NCI-H1105 treated with DMSO at 0.1 percent for 48 hours (cell line): ENCODE measurements around the gene SORCS2.

Experiments
- DNase-seq: peaks from one replicate; lab custom pipeline; 2025; lab: John Stamatoyannopoulos, UW

The SORCS2 gene

DNA sequence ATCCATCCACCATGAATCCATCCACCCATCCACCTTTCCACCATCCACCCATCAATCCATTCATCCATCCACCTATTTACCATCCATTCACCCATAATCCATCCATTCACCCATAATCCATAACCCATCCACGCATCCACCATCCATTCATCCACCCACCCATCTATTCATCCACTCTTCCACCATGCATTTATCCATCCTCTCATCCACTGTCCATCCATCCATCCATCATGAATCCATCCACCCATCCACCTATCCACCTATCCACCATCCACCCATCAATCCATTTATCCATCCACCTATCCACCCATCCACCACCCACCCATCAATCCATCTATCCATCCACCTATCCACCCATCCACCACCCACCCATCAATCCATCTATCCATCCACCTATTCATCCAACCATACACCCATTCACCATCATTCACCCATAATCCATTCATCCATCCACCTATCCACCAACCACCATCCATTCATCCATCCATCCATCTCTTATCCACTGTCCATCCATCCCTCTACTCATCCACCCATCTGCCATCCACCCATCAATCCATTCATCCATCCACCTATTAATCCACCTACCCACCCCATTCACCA is 422.1 kb downstream of the SORCS2 start:
- DNase-seq, result no peak

DNA sequence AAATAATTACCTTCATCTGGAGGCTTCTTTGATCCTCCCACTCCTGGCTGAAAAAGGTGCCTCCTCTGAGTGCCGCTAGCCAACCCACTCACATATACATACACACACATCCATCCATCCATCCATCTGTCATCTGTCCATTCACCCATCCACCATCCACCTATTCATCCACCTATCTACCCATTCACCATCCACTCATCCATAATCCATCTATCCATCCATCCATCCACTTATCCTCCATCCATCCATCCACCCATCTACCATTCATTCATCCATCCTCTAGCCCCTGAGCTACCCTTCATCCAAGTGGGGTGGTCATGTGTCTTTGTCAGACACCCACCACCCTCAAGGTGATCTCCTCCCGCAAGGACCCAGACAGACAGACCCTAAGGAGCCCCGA is 423.9 kb downstream of the SORCS2 start:
- DNase-seq, result no peak

DNA sequence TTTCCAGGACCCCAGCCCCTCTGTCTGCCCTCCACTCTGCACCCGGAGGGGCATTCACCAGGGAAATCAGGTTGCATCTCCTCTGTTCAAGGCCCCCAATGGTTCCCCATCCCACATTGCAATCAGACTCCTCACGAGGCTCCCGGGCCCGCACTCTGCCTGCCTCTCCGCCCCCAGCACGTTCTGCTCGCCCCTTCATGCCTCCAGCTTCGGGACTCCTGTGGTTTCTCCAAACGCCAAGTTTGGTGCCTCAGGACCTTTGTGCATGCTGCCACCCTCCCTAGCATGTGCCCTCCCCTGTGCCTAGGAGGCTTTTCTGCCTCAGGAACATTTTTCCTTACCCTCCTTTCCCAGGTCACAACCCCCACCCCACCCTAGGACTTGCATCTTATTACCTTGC is 426.0 kb downstream of the SORCS2 start:
- DNase-seq, result no peak

DNA sequence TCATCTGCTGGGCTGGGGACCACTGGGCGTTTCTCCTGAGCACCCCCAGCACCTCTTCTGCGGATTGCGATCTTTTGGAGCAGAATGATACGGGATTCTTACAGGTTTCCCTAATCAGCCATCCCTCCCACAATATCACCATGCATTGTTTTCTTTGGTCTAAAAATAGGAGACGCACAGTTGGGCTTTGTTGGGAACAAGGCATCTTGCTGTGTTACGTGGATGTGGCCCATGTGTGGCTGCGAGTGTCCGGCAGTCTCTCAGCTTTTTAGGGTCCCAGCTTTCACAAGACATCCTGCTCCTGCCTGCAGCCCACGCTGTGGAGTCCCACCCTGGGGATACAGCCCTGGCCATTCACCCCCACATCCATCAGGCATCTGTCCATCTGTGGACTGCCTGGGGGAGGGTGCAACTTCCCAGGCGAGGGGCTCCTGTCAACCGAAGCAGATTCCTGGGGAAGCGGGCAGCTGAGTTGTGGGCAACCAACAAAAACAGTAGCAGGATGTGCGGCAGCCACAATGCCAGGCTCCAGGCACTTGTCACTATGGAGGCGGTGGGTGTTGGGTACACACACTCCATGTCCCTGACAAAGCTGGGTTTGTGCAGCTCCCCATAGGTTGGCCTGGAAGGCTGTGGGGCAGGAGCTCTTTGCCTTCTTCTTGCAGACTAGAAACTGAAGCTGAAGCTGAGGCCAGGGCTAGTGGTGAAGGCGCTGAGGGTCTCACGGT is 427.9 kb downstream of the SORCS2 start:
- DNase-seq, result no peak

DNA sequence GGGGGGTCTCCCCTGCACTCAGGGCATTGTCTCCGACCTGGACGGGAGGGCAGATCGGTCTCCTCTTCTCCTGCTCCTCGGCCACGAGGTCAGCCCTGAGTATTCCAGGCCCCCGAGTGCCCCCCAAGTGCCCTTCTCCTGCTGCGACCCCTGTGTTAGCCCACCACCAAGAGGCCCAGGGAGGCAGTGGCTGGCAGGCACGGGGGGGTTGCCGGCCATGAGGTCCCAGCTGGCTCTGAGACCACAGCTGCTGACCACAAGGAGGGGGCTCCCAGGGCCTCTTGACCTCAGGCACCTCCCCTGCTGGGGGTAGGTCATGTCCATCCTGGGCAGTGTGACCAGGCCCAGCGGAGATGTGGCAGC is 428.5 kb downstream of the SORCS2 start:
- no peak for DNase-seq

DNA sequence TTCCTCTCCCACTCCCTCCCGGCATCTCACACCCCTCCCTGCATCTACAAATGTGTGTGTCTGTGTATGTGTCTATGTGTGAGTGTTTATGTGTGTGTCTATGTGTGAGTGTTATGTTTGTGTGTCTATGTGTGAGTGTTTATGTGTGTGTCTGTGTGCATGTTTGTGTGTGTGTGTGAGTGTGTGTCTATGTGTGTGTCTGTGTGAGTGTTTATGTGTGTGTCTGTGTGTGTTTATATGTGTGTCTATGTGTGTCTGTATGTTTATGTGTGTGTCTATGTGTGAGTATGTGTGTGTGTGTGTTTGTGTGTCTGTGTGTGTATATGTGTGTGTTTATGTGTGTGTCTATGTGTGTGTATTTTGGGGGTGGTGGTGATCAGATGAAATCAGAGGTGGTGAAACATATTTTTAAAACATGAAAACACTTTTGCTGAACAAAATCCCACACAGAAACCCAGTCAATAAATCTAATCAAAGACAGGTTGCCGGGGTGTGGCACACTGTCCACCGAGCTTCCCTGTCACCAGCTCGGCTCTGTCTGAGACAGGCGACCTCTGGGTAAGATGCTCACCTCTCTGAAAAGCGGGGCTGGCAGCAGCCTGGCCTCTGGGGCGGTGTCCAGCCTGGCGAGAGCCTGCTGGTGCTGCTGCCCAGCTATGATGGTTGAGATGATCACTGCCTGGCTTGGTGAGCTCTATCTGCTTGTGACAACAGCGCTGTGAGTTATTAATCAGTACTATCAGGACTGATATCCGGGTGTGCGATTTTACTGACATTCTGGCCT is 429.1 kb downstream of the SORCS2 start:
- DNase-seq, result no peak

DNA sequence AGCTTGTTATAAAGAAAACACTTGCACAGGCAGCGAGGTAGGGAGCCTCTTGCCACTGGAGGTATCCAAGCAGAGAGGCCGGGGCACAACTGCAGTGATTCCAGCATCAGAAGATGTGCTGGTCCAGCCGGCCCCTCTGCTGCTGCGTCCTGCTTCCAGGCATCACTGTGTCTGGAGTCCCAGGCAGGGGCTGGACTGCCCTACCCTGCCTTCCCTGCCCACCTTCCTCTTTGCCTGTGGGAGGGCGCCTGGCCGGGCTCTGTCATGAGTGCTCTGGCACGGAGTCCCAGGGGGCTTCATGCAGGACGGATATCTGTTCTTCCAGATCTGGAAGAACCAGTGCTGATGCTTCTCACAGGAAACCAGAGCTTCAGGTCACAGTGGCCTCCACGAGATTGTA is 430.0 kb downstream of the SORCS2 start:
- no peak for DNase-seq

DNA sequence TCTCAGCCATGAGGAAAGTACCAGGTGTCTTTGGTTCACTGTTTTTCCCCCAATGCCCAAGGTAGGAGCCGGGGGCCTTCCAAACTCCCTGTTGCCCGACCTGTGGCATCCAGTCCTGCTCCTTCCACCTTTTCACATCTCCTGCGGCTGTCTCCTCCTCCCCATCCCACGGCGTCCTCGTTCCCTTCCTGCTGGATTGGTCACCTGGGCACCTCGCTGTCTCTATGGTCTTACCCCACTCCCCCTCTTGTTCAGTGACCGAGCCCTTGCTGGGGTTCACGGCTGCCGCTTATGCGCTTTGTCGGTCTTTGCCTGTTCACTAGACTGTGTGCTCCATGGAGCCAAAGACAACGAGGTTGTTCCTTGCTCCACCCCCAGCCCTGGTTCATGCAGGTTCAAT is 431.1 kb downstream of the SORCS2 start:
- no peak for DNase-seq

DNA sequence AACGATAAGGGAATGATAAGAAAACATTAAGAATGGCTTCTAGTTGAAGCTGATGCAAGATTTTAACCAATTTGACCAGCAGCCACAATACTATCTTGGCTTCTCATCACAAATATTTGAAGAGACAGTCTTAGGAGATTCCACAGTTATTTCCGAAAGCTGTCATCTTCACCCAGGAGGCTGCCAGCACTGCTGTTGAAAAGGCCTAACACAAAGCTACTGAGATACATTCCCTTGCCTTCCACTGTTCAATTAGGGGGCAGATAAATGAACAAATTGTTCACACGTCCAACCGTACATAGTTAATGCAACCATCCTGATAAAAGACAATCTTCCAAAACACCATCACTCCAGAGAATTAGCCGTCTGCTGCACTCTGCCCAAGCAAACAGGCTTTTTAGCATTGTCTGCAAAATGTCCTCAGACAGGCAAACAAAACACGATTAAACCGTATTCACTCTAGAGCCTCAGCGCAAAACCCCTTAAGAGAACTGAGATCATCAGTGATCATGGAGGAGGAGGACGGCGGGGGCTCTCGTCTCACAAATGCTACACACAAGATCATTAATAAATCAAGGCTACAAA is 432.1 kb downstream of the SORCS2 start:
- DNase-seq, result peak; percentile 31

DNA sequence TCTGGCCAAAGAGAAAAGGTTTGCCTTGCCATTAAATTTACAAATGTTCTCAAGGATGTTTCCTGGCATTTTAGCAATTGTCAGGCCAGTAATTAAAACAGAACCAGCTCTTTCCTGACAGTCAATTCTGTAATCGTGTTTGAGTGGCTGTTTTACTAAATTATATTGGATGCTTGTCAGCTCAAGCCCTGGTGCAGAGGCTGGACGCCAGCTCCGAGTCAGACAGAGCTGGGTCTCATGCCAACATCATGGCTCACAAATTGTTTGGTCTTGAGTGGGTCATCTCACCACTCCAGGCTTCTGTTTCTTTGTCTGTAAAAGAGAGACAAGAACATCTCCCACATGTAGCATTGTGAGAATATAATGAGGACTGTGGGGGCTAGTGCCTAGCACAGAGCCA is 432.7 kb downstream of the SORCS2 start:
- DNase-seq, result peak; percentile 53

DNA sequence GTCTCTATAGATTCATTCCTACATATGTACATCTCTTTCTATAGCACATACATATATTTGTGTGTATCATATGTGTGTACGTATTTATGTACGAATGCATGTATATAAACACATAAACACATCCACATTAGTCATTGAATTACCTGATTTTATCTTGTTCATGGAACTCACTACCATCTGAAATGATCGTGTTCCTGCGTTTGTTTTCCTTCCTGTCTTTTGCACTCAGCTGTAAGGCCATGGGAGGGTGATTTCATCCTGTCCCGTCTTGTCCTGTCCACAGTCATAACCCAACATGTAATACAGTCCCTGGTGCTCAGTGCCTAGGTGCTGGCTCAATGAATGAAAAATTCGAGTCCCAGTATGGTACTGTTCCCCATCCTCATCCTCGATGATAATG is 434.2 kb downstream of the SORCS2 start:
- DNase-seq, result no peak

DNA sequence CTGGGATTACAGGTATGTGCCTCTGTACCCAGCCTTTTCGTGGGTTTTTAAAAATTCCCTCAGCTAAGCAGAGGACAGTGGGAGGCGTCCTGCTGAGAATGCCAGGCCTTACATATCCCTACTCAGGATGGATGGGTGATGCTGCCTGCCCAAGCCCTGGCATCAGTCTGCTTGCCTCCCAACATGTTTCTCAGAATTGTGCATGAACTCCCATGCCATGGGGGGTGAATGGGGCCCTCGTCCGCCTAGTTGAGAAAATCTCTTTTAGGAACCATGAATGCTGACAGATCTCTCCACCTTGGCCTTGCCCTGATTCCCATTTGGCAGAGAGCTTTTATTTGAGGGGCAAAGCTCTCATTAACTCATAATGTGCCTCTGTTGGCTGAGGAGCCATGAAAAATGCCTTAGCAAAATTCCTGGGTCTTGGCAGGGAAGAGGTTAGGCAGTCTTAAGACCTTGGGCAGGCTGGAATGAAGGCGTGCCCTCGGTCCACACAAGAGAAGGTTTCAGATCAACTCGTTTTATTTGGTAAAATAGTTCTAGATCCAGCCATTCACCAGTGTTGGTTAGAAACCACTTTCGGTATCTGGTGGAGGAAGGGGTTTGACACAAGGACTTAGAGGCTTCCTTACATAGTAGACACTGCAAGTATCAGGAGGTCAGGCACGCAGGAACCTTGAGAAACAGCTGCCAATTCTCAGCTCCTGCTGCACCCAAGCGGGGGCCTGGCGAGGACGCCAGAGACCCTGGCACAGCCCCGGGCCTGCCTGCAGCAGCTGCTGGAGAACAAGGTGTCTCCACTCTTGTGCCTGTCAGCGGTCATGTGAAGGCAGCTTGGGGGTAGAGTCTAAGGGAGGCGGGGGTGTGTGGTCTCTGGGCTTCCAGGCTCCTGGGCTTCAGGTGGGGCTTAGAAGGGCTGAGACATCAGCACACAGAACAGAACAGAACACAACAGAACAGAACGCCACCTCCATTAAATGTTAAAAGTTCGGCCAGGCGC is 435.2 kb downstream of the SORCS2 start:
- DNase-seq, result no peak

DNA sequence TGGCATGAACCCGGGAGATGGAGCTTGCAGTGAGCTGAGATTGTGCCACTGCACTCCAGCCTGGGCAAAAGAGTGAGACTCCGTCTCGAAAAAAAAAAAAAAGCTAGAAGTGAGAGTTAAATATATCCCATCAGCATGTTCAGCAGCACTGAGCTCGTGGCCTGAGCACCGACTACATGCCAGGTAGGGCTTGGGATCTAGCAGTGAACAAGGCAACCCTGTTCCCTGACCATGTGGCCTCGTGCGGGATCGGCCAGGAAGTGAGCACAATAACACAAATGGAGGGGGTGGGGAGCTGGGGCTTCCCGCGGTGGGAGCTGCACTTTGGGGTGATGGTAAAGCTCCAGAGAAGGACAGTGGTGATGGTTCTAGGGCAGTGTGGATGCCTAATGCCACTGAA is 436.1 kb downstream of the SORCS2 start:
- DNase-seq, result no peak

DNA sequence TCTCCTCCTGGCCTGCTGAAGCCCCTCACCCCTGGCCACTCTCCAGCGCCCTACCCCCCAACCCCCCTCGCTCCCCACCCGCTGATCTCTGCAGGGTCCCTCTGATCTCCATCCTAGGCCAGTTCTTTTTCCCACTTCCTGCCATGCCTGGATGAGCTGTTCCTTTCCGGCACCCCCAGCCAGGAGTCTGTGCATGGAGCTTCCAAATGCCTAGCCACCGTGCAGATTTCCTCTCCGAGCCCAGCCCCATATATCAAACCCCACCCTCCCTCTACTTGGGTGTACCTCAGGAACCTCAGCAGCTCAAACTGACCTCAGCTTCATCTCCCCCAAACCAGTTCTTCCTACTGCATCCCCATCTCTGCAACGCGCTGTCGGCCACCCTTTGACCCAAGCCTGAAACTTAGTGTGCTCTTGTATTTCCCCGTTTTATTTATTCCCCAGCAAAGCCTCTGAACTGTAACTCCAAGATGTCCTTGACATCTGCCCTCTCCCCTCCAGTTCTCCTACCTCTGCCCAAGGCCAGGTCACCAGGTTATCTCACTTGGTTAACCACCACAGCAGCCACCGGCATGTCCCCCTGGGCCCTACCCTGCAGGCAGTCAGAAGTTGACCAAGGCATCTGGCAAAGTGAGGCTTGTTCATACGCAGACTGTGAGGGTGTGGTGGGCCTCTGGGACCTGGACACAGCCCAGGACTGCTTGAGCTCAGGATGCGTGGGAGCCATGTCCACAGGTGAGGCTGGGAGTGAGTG is 437.3 kb downstream of the SORCS2 start:
- no peak for DNase-seq

DNA sequence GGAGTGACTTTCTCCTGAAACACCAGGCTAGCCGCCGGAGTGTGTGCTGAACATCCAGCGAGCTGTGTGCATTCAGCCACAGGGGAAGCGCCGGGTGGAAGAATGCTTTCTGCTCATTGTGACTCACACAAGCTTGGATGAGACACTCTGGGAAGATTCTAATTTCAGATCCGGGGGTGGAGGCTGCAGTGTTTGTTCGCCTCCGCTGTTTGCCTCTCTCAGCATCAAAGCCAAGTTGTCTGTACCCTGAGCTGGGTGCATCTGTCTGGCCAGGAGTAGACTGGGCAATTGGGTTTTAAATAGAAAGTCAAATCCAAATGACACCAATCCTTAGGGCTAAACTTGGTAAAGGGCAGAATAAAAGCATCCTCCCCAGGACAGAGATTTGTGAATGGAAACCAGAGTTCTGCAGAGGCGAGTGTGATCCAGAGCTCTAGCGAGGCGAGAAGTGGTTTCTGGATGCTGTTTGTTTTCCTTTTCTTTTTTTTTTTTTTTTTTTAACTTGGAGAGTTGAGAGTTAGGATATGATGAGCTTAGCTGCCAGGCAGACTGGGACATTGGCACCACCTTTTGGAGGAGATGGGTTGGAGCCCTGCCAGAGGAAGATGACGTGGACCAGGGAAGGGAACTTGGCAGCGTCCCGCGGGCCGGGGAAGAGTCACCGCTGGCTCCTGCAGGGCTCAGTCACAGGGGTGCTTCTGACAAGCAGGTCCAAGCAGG is 438.4 kb downstream of the SORCS2 start:
- peak; percentile 66 for DNase-seq

DNA sequence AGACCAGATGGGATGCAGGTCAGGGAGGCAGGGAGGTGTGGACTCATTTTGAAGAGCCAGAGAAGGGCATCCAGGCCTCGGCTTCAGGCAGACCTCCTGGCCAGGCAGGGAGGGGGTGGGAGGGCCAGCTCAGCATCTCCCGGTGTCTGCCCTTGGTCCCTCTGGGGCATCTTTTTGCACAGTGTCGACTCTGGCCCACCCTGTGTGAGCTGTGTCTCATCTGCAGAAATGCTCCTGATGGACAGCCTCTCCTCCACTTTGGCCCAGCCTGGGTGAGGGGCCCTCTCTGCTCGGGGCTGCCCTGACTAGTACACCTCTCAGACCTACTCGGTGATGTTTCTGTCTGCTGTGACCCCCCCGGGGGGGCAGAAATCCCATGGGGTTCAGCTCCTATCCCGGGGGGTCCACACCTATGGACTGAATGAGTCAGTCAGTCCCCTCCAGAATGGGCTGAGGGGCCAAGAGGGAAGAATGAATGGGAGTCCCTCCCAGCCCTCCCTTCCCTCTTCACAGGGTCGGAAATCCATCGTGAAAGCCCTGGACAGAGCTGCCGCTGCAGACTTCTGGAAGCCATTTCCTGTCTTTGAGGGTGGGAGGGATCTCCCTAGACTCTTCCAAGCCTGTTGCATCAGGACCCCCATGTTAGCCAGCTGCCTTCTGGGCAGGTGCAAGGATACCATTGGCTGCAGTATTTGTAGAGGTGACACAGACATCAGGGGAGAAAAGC is 439.1 kb downstream of the SORCS2 start:
- DNase-seq, result no peak

DNA sequence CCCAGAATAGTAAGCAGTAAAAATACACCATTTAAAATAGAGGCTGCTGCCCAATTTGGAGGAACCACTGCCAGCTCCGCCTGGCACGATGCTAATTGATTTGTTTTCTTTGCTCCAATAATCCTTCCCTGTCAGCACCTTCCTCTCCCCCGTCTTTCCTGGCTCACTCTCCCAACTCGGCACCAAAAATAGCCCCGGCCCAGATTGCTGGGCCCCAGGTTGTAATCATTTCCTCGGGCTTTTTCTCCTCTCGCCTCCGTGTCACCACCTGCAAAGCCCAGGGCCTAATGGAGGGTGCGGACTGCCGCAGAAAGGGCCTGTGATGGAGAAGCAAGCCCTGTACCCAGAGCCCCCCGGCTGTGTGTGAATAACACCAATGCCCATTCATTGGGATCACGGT is 440.0 kb downstream of the SORCS2 start:
- no peak for DNase-seq

DNA sequence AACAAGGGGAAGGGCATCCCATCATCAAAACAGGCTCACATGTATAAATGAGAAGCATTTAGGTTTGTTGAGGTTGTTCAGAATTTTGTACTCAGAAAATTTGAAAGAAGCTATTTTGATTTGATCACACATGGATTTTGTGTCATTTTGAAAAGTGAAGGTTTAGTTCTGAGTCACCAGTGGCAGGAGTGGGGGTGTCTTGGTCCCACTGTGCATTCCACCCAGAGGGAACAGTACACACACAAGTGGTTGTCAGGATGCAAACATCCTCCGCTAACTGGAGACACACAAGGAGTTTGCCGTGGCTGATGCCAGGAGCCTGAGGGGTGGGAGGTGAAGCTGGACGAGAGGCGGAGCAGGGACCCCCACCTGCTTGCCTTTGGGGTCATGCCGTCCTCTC is 440.6 kb downstream of the SORCS2 start:
- no peak for DNase-seq

DNA sequence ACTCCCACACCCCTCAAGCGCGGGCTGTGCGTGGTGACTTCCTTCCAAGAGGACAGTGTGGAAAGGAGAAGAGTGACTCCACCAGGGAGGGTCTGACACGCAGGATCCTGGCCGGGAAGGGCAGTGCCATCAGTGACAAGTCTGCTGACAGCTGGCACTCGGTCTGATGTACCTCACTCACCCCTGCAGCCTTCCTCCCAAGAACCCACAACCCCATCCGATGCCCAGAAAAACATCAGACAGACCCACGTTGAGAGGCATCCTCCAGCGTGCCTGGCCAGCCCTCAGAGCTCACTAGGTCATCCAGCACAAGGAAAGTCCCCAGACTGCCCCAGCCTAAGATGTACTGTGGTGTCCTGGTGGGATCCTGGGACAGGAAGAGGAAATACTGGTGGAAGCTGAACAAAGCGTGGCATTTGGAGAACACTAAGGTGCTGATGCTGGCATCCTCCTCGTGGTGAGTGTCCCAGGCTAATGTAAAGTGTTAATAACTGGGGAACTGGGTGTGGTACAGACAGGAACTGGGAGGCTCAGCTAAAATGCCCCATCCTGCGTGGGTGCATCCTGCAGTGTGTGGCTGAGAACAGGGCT is 442.4 kb downstream of the SORCS2 start:
- no peak for DNase-seq
